Right renal pelvis (tissue), 4 donors: Measurements from ENCODE around the gene CRY1. TPM values are rescaled to one million over a fixed set of nuclear protein-coding genes. Genes with fewer than 3 reads are reported as not detected.

Experiments
- DNase-seq, 4 donors: peaks; one replicate each; pipeline ENCODE4 v3.0.0-alpha.2; 2013; ENCODE audit warnings: low read depth in 4 of 4, low spot score in 3 of 4, missing footprints in 1 of 4
- polyA plus RNA-seq, 4 donors: library from polyadenylated mRNA; unstranded; fragments of 120-200 nt; gene quantifications; one replicate each; pipeline ENCODE4 v1.2.1, GENCODE V29; 2013; ENCODE audit not compliant: insufficient read length in 4 of 4

The CRY1 gene
- polyA plus RNA-seq, 4 donors: 28.6 to 30.4 (median 30.0) TPM

- no peak for DNase-seq
Measured at GRCh38 chr12:106974511-106974910, 118.8 kb downstream of the CRY1 start.

GRCh38 chr12:106973545-106973944 lies 119.8 kb downstream of the CRY1 start:
- DNase-seq: no peak

DNA sequence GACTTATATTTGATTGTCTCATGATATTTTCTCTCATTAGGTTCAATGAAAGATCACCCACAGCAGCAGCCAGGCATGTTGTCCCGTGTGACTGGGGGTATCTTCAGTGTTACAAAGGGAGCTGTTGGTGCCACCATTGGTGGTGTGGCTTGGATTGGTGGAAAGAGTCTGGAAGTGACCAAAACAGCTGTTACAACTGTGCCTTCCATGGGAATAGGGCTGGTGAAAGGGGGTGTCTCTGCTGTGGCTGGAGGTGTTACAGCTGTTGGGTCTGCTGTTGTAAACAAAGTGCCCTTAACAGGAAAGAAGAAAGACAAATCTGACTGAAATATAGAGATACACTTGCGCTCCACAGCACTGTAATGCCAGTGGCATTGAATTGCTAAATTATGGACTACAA lies 122.3 kb downstream of the CRY1 start:
- no peak for DNase-seq

DNA sequence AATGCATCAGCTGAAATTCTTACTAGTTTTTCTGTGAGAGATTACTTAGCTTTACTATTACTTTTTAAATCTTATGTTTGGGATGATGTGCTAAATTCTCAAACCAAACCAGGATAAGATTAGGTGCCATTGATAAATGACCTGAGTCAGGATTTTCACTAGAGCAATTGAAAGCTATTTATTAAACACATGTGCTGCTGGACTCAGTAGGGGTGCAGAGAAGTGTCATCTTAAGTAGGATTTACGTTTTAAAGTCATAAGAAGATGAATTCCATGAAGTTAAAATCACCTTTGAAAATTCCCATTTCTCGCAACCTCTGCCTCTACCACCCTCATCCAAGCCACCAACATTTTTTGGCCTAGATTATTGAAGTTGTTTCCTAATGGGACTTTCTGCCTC lies 128.8 kb downstream of the CRY1 start:
- no peak for DNase-seq

GRCh38 chr12:106962286-106962685 lies 131.1 kb downstream of the CRY1 start:
- no peak for DNase-seq

DNA sequence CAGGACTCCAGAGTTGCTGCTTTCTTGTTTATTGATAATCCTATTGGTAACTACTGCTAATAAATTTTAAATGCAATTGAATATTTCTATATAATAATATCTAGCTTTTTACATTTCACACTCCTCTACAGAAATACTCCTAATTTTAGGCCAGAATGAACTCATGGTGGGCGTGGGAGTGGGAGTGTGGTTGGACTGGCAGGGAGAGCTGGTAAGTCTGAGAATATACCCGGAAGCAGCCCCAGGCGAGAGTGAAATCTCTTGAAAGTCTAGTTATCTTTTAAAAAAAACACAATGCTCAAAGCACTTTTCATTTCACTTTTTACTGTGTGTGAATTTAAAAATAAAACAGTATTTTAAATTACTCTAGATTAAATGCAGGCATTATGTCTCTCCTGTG lies 132.9 kb downstream of the CRY1 start:
- no peak for DNase-seq

GRCh38 chr12:106957583-106957982 lies 135.8 kb downstream of the CRY1 start:
- DNase-seq: no peak

- DNase-seq: peak in 3 of 4 donors; percentile 47 to 60 (median 56)
Measured at GRCh38 chr12:106956048-106956578, 137.2 kb downstream of the CRY1 start.

DNA sequence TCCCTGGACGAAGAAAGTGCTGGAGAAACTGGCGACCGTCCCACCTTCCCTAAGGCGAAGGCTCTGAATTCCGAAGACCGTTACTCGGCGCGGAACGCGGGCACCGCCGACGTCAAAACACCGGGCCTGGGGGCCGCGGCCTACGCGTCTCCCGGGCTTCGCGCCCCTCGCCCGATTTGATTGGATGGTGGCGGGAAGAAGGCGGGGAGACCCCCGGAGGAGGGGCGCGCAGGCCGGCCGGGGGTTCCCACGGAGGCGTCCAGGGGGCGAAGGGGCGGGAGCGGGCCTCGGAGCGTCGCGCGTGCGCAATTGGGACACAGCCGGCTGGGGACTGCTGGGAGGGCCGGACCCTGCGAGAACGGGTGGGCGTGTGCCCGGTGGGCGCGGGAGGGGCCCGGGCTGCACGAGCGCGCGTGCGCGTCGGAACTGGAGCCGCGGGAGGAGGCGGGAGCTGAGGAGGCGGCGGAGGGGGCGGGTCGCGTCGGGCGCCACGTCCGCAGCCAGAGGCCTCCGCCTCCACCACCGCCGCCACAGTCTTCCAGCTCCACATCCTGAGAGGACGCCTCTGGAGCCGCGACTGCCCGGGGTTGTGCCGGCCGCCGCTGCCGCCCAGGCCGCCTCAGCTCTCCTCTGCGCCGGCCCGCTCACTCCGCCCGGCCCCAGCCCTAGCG lies 137.8 kb downstream of the CRY1 start, which contains the start of gene TMEM263:
Gene TMEM263, plus strand, starts transcription at position 531 of the 671 bp plus-strand sequence. CDS start 11,210 bp downstream, outside the sequence.
- DNase-seq: peak; percentile 93 to 98 (median 96)

- no peak for DNase-seq
Measured at GRCh38 chr12:106954462-106955376, 138.6 kb downstream of the CRY1 start.

DNA sequence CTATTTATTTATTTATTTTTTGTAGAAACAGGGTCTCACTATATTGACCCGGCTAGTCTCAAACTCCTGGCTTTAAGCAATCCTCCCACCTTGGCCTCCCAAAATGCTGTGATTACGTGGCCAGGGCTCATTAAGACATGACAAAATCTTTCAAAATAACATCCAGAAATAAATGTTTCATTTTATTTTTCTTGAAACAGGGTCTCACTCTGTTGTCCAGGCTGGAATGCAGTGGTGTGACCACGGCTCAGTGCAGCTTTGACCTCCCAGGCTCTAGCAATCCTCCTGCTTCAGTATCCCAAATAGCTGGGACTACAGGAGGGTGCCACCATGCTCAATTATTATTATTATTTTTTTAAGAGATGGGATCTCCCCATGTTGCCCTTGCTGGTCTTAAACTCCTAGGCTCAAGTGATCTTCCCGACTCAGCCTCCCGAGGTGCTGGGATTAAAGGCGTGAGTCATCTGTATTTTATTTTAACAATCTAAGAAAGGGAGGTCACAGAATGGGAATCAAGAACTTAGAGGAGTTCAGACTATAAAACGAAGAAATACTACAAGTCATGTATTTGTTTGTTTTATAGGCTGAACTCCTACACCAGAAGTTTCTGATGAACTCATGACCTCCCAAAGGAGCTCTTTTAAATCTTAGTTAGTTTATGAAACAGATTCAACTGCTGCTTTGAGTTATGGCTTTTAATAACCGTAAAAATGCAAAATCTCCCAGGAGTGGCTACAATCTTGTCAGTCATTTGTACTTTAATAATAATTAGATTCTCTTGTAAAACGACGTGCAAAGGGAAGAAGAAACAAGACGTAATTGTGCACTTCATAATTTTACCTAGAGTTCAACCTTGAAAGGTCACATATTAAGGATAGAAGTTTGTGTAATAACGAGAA lies 139.7 kb downstream of the CRY1 start:
- no peak for DNase-seq

DNA sequence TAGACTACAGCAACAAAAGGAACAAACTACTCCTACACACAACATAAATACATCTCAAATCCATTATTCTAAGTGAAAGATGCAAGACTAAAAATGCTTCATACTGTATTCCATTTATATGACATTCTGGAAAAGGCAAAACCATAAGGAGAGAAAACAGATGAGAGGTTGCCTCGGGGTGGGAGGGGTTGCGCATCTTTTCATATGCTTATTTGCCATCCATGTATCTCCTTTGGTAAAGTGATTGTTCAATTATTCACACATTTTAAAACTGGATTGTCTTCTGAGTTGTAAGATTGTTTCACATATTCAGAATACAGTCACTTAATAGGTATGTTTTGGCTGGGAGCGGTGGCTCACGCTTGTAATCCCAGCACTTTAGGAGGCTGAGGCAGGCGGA lies 142.8 kb downstream of the CRY1 start:
- DNase-seq: no peak

DNA sequence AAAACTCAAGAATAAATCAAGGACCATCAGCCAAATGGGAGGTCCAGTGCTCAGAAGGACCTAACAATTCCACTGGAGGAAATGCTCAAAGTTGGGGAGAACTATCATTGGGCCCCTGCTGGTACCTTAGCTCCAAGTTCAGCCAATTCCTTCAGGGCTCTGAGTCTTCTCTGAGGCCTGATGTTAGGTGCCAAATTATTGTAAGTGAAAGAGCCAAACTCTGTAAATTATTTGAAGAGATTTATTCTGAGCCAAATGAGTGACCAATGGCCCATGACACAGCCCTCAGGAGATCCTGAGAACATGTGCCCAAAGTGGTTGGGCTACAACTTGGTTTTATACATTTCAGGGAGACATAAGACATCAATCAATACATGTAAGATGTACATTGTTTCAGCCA lies 145.9 kb downstream of the CRY1 start:
- no peak for DNase-seq

DNA sequence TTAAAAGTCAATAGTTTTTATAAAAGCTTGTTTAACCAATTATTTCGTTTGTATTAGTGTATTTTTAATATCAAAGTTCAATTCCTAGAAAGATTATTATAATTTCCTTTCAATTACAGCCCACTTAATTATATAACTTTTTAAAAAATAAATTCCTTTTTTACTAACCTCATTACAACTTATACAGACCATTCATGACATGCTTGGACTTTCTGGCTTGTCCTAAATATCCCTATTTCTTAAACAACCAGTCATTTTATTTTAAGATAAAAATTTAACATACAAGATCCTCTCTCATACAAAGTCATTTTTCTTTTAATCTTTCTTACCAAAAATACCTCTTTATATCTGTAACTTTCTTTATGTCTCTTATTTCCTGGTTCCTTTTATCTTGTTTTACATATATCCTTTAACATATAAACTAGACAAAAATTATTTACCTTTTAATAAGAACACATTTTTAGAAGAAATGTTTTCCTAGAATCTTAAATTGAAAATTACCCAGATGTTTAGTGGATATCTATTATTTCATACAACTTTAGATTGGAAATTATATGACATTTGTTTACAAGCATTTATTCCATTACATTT lies 148.0 kb downstream of the CRY1 start:
- no peak for DNase-seq

DNA sequence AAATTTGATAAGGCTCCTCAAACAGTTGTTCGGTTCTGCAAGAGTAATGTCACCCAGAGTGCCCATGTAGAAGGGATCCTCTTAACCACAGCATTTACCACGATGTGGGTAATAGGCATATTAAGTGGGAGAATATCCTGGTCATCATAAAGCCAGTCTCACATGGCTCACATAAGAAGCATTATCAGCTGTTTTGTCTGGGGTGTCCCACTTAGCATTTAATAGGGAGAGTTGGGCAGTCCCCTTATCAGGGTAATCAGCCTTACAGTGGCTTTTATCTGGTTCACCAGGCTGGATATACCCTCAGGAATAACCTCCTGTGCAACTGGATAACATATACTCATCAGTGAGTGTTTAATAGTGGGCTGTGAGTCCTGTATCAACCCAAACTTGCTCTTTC lies 150.6 kb downstream of the CRY1 start:
- no peak for DNase-seq

- DNase-seq: no peak
Measured at GRCh38 chr12:106941481-106942156, 151.7 kb downstream of the CRY1 start.
